ENCODE results near the gene CD27. TPM values are rescaled to one million over a fixed set of nuclear protein-coding genes. Genes with fewer than 3 reads are reported as not detected.
"Not testable (repeated sequence)": the region's sequence is repeated elsewhere in the genome, so short reads cannot be mapped to it uniquely, and the experiment has no call there.

Gene CD27
- total and polyA plus RNA-seq, 2 donors (not counting 1 experiment from before 2014, with no cell fraction given), result 102 to 116 TPM

GRCh38 chr12:6489449-6489848 lies 44.7 kb downstream of the CD27 start:
- Mint-ChIP-seq H3K4me1 (peaks cover 16% of the 10 kb centered on the region), H3K27ac (no peak overlapping the region), H3K4me3 (no peak overlapping the region), H3K9me3 (ENCODE audit: insufficient read depth) (no peaks in the 10 kb centered on the region), H3K27me3 (no peaks in the 10 kb centered on the region)
- no peak for ATAC-seq (ENCODE audit: low read depth)
- WGBS (ENCODE audit: insufficient coverage), result 88% methylated on average over 3 of the region's 4 CpGs
- Histone ChIP-seq H3K36me3 (replicated peaks in 1 of 2; ENCODE audit: control extremely low read depth in 1 of 2, control insufficient read depth in 1 of 2, extremely low read depth in 1 of 2, insufficient read depth in 2 of 2, low read length in 1 of 2) (peaks cover 2 to 10% of the 10 kb centered on the region in 2 experiments), H3K4me2 (replicated peaks; ENCODE audit: low read depth, low read length, poor library complexity, severe bottlenecking) (no peak overlapping the region), H3K9me3 (ENCODE audit: control extremely low read depth in 1 of 3, control insufficient read depth in 2 of 3, insufficient read depth in 1 of 3, low read length in 2 of 3) (no peaks in the 10 kb centered on the region), H3K27ac (ENCODE audit: low read length in 2 of 2) (no peak overlapping the region), H3K4me1 (ENCODE audit: control insufficient read depth in 2 of 2, insufficient read depth in 2 of 2, low read length in 2 of 2) (peaks cover 9 to 13% of the 10 kb centered on the region in 2 donors), H3K9ac (ENCODE audit: low read length) (no peak overlapping the region), H2AFZ (ENCODE audit: insufficient read depth, low read depth, low read length, poor library complexity, severe bottlenecking) (no peak overlapping the region), H4K20me1 (ENCODE audit: control insufficient read depth, insufficient read depth, low read length, poor library complexity, severe bottlenecking) (no peaks in the 10 kb centered on the region), H3K79me2 (ENCODE audit: control insufficient read depth, insufficient read depth, low read length) (peaks cover 7% of the 10 kb centered on the region), H3K27me3 (replicated peaks in 1 of 4; ENCODE audit: control extremely low read depth in 1 of 4, control insufficient read depth in 3 of 4, insufficient read depth in 4 of 4, low read length in 3 of 4) (no peaks in the 10 kb centered on the region), H3K4me3 (ENCODE audit: control extremely low read depth in 1 of 5, extremely low read depth in 1 of 5, insufficient read depth in 1 of 5, low read depth in 2 of 5, low read length in 4 of 5) (no peak overlapping the region)
- POLR2A ChIA-PET, result interaction anchor here (0.6 to 0.7 kb wide), 2 partner anchors 13 to 46 kb away, joined by 5 to 7 read pairs; no protein-coding TSS in a partner anchor
- no peak for DNase-seq
- CTCF ChIA-PET, result no interaction called here
- TF ChIP-seq EZH2 (IDR thresholded peaks at IDR 0.05; ENCODE audit: borderline replicate concordance, insufficient read depth, low read depth, low read length, poor library complexity, severe bottlenecking) (no peak), CTCF (IDR thresholded peaks at IDR 0.05) (no peak)
- intact Hi-C loops (cut with micrococcal nuclease), result no loop called here

GRCh38 chr12:6490673-6491072 lies 45.9 kb downstream of the CD27 start:
- H3K4me3 ChIP-seq (ENCODE audit: control extremely low read depth in 1 of 5, extremely low read depth in 1 of 5, insufficient read depth in 1 of 5, low read depth in 2 of 5, low read length in 4 of 5); H4K20me1 ChIP-seq (ENCODE audit: control insufficient read depth, insufficient read depth, low read length, poor library complexity, severe bottlenecking); H3K4me3 Mint-ChIP-seq; H3K27me3 ChIP-seq (replicated peaks in 1 of 4; ENCODE audit: control extremely low read depth in 1 of 4, control insufficient read depth in 3 of 4, insufficient read depth in 4 of 4, low read length in 3 of 4); H3K79me2 ChIP-seq (ENCODE audit: control insufficient read depth, insufficient read depth, low read length); H3K4me2 ChIP-seq (replicated peaks; ENCODE audit: low read depth, low read length, poor library complexity, severe bottlenecking); H3K9me3 Mint-ChIP-seq (ENCODE audit: insufficient read depth); ATAC-seq (ENCODE audit: low read depth); H3K27me3 Mint-ChIP-seq; H2AFZ ChIP-seq (ENCODE audit: insufficient read depth, low read depth, low read length, poor library complexity, severe bottlenecking); H3K9me3 ChIP-seq (ENCODE audit: control extremely low read depth in 1 of 3, control insufficient read depth in 2 of 3, insufficient read depth in 1 of 3, low read length in 2 of 3); H3K9ac ChIP-seq (ENCODE audit: low read length); intact Hi-C loops (cut with micrococcal nuclease); DNase-seq; H3K27ac Mint-ChIP-seq; H3K27ac ChIP-seq (ENCODE audit: low read length in 2 of 2): not testable (repeated sequence)
- no CpG with 5 or more reads among the region's 1 CpG for WGBS (ENCODE audit: insufficient coverage)
- ChIA-PET POLR2A (interaction anchor here (4.8 kb wide), 1 partner anchor 20 kb away, joined by 46 read pairs; the partner anchor contains the start of gene VAMP1), CTCF (interaction anchor here (0.6 to 1.5 kb wide), 2 partner anchors 8 to 25 kb away, joined by 5 to 6 read pairs; no protein-coding TSS in a partner anchor)
- peaks cover 21 to 25% of the 10 kb centered on the region in 2 donors for H3K4me1 ChIP-seq (ENCODE audit: control insufficient read depth in 2 of 2, insufficient read depth in 2 of 2, low read length in 2 of 2)
- H3K36me3 ChIP-seq (replicated peaks in 1 of 2; ENCODE audit: control extremely low read depth in 1 of 2, control insufficient read depth in 1 of 2, extremely low read depth in 1 of 2, insufficient read depth in 2 of 2, low read length in 1 of 2), result peaks cover 2 to 13% of the 10 kb centered on the region in 2 experiments
- H3K4me1 Mint-ChIP-seq, result peaks cover 28% of the 10 kb centered on the region

Data from B cell (primary cell).